HCT116 (cell line): ENCODE measurements around the gene TRIM67. TPM values are rescaled to one million over a fixed set of nuclear protein-coding genes. Genes with fewer than 3 reads are reported as not detected.

Experiments
- ATAC-seq: fragments of 200-7000 bp; cut with Tn5 transposase; 2 replicates; pipeline ENCODE4 v1.9.1; 2020; ENCODE audit warnings: mild to moderate bottlenecking, moderate library complexity
- BruUV-seq: library from RNA; stranded (reverse); fragments of 400-500 nt; replicated peaks from 2 replicates; lab custom pipeline; 2021; lab: Mats Ljungman, UMichigan
- CTCF ChIA-PET: fragments of 300-600 bp; sonication (Branson Sonifier 250); formaldehyde crosslinking; loops from one replicate; lab custom pipeline; 2021; ENCODE audit warnings: antibody characterized with exemption; lab: Charles Lee
- POLR2A ChIA-PET: fragments of 300-600, 350-600 bp; sonication (Branson Sonifier 250); formaldehyde crosslinking; loops from one replicate; lab custom pipeline; 2021; ENCODE audit warnings: antibody characterized with exemption; lab: Charles Lee
- RAD21 ChIA-PET, 2 experiments: fragments of 300-600 bp; sonication (Branson Sonifier 250); formaldehyde crosslinking; loops; one replicate each; lab custom pipeline; 2023; ENCODE audit warnings: low total read pairs in 2 of 2; ENCODE audit not compliant: uncharacterized antibody in 2 of 2, unreplicated experiment in 2 of 2, low non-redundant PET in 1 of 2; lab: Charles Lee
- DNase-seq: peaks from one replicate; pipeline ENCODE4 v3.0.0-alpha.2; 2010; ENCODE audit warnings: low read depth, low spot score
- H2AFZ ChIP-seq: fragments of 200-600 bp; shearing (Covaris generic), sonication (generic); 2 replicates; pipeline ENCODE4 v1.6.1; 2017; ENCODE audit warnings: low read depth, mixed run types, mixed read lengths, antibody characterized with exemption, low read length; ENCODE audit not compliant: poor library complexity, severe bottlenecking
- H3K27ac ChIP-seq: 2 replicates; pipeline ENCODE4 v1.5.1; 2012; ENCODE audit warnings: low read depth, low read length
- H3K27me3 ChIP-seq: fragments of 200-600 bp; sonication (generic); 2 replicates; pipeline ENCODE4 v1.6.1; 2016; ENCODE audit warnings: mixed run types, low read length, mixed read lengths; ENCODE audit not compliant: insufficient read depth
- H3K36me3 ChIP-seq, 2 experiments: fragments of 200-500 bp in 1 of 2; fragments of 200-600 bp in 1 of 2; sonication (Bioruptor generic) in 1 of 2; sonication (generic) in 1 of 2; 2 replicates each; pipeline versions ENCODE4 v1.5.1 to v1.6.1; 2014 to 2016; ENCODE audit warnings: low read length in 2 of 2, inconsistent platforms in 1 of 2, mixed read lengths in 1 of 2, mixed run types in 1 of 2; ENCODE audit not compliant: insufficient read depth in 2 of 2, control insufficient read depth in 1 of 2
- H3K4me1 ChIP-seq, 2 experiments: fragments of 200-600 bp in 1 of 2; sonication (generic) in 1 of 2; 2 replicates each; pipeline versions ENCODE4 v1.5.1 to v1.6.1; 2012 to 2017; ENCODE audit warnings: low read length in 2 of 2, inconsistent platforms in 1 of 2, mild to moderate bottlenecking in 1 of 2, mixed read lengths in 1 of 2, mixed run types in 1 of 2, moderate library complexity in 1 of 2; ENCODE audit not compliant: insufficient read depth in 2 of 2, control insufficient read depth in 1 of 2
- H3K4me2 ChIP-seq: fragments of 200-600 bp; sonication (generic); 2 replicates; pipeline ENCODE4 v1.6.1; 2017; ENCODE audit warnings: mixed run types, low read length, mixed read lengths
- H3K4me3 ChIP-seq, 2 experiments: fragments of 200-600 bp in 1 of 2; sonication (generic) in 1 of 2; replicated peaks in 1 of 2; 2 replicates each; pipeline ENCODE4 v1.5.1; 2011 to 2016; ENCODE audit warnings: low read length in 2 of 2, control low read depth in 1 of 2, low read depth in 1 of 2, mild to moderate bottlenecking in 1 of 2, mixed read lengths in 1 of 2, mixed run types in 1 of 2
- H3K79me2 ChIP-seq: fragments of 200-600 bp; sonication (generic); 2 replicates; pipeline ENCODE4 v1.6.1; 2017; ENCODE audit warnings: mild to moderate bottlenecking, mixed run types, low read length, moderate library complexity, mixed read lengths; ENCODE audit not compliant: insufficient read depth
- H3K9ac ChIP-seq: fragments of 200-600 bp; sonication (generic); 2 replicates; pipeline ENCODE4 v1.6.1; 2016; ENCODE audit warnings: low read length, mixed read lengths
- H3K9me2 ChIP-seq: fragments of 200-600 bp; sonication (generic), shearing (Covaris generic); 2 replicates; pipeline ENCODE4 v1.6.1; 2017; ENCODE audit warnings: mixed run types, mild to moderate bottlenecking, moderate library complexity; ENCODE audit not compliant: insufficient read depth
- H3K9me3 ChIP-seq, 2 experiments: fragments of 200-500 bp in 1 of 2; fragments of 200-600 bp in 1 of 2; sonication (Bioruptor generic) in 1 of 2; sonication (generic) in 1 of 2; 2 replicates each; pipeline ENCODE4 v1.6.1; 2014 to 2017; ENCODE audit warnings: low read length in 2 of 2, mixed read lengths in 2 of 2, inconsistent platforms in 1 of 2, low read depth in 1 of 2, mild to moderate bottlenecking in 1 of 2, mixed run types in 1 of 2, moderate library complexity in 1 of 2; ENCODE audit not compliant: control insufficient read depth in 1 of 2, insufficient read depth in 1 of 2
- H4K20me1 ChIP-seq: fragments of 200-600 bp; sonication (generic), shearing (Covaris generic); 2 replicates; pipeline ENCODE4 v1.6.1; 2017; ENCODE audit warnings: mixed run types, mild to moderate bottlenecking, moderate library complexity; ENCODE audit not compliant: insufficient read depth
- CBX3 ChIP-seq: IDR thresholded peaks from 2 replicates; pipeline ENCODE4 v1.6.1; 2012; ENCODE audit warnings: low read depth
- CEBPB ChIP-seq: IDR thresholded peaks from 2 replicates; pipeline ENCODE4 v1.6.1; 2012; ENCODE audit warnings: low read depth
- ELF1 ChIP-seq: IDR thresholded peaks from 2 replicates; pipeline ENCODE4 v1.6.1; 2012; ENCODE audit warnings: low read depth, borderline replicate concordance
- EZH2 ChIP-seq: fragments of 200-600 bp; sonication (generic); IDR thresholded peaks from 2 replicates; pipeline ENCODE4 v1.6.1; 2017; ENCODE audit warnings: antibody characterized with exemption, mixed run types
- FOSL1 ChIP-seq: IDR thresholded peaks from 2 replicates; pipeline ENCODE4 v1.6.1; 2012; ENCODE audit warnings: low read depth
- JUND ChIP-seq: IDR thresholded peaks from 2 replicates; pipeline ENCODE4 v1.6.1; 2012
- POLR2A ChIP-seq: IDR thresholded peaks from 2 replicates; pipeline ENCODE4 v1.7.0; 2011; ENCODE audit warnings: borderline replicate concordance; ENCODE audit not compliant: insufficient read depth, insufficient read length; ENCODE audit errors: extremely low read depth
- RAD21 ChIP-seq: IDR thresholded peaks from 2 replicates; pipeline ENCODE4 v1.6.1; 2012; ENCODE audit warnings: low read depth, mild to moderate bottlenecking
- SIN3A ChIP-seq: IDR thresholded peaks from 2 replicates; pipeline ENCODE4 v1.6.1; 2012; ENCODE audit warnings: low read depth
- SP1 ChIP-seq: IDR thresholded peaks from 2 replicates; pipeline ENCODE4 v1.6.1; 2012; ENCODE audit warnings: low read depth
- SRF ChIP-seq: IDR thresholded peaks from 2 replicates; pipeline ENCODE4 v1.6.1; 2012; ENCODE audit warnings: low read depth
- TCF7L2 ChIP-seq: IDR thresholded peaks from 2 replicates; pipeline ENCODE4 v1.7.0; 2011; ENCODE audit warnings: borderline replicate concordance, inconsistent platforms; ENCODE audit not compliant: insufficient read depth, insufficient read length; ENCODE audit errors: extremely low read depth
- YY1 ChIP-seq: IDR thresholded peaks from 2 replicates; pipeline ENCODE4 v1.6.1; 2011; ENCODE audit warnings: low read length, low read depth, moderate library complexity, mild to moderate bottlenecking; ENCODE audit not compliant: insufficient replicate concordance; ENCODE audit errors: extremely low read depth
- ZFX ChIP-seq: fragments of 450-650 bp; IDR thresholded peaks from 2 replicates; pipeline ENCODE4 v1.6.1; 2017
- intact Hi-C: fragments of 100-400 bp; cut with micrococcal nuclease; formaldehyde crosslinking; loops from 2 replicates; pipeline ENCODE4 v1.10.0; 2022
- total RNA-seq: library from RNA; stranded (reverse); gene quantifications from one replicate; pipeline ENCODE4 v1.2.1, GENCODE V29; 2021; ENCODE audit not compliant: unreplicated experiment
- TF ChIP-seq, protein P1 (sequence below), 3 experiments: fragments of 200-600 bp in 1 of 3; sonication (generic) in 1 of 3; IDR thresholded peaks in 2 of 3; conservative IDR thresholded peaks in 1 of 3; 2 replicates each; pipeline ENCODE4 v1.5.1; 2012 to 2017; ENCODE audit warnings: low read depth in 2 of 3, low read length in 2 of 3, antibody characterized with exemption in 1 of 3, borderline replicate concordance in 1 of 3, control low read depth in 1 of 3, mild to moderate bottlenecking in 1 of 3, mixed read lengths in 1 of 3, mixed run types in 1 of 3, moderate library complexity in 1 of 3; ENCODE audit not compliant: insufficient read depth in 1 of 3
- TF ChIP-seq, protein P2 (sequence below): IDR thresholded peaks from 2 replicates; pipeline ENCODE4 v1.6.1; 2012; ENCODE audit warnings: low read depth
- TF ChIP-seq, protein P3 (sequence below): IDR thresholded peaks from 2 replicates; pipeline ENCODE4 v1.6.1; 2012

The TRIM67 gene
- total RNA-seq, 1 experiment from 2014 or later, result 0.02 TPM

DNA sequence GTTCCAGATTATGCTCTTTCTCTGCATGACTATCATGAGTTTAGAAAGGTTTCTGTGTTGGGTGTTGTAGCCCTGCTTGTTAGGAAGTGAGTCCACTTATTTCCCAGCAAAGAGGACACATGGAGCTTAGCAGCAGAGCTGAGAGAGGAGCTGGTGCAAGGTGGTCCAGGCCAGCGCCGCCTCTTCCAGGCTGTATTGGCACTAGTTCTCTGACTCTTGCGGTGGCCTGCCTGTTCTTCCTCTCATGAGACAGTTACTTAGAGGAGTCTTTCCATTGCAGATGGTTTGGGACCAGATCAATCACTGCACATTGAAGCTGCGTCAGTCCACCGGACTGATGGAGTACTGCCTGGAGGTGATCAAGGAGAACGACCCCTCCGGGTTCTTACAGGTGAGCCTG is 38.0 kb downstream of the TRIM67 start:
- intact Hi-C loops, result no loop called here

DNA sequence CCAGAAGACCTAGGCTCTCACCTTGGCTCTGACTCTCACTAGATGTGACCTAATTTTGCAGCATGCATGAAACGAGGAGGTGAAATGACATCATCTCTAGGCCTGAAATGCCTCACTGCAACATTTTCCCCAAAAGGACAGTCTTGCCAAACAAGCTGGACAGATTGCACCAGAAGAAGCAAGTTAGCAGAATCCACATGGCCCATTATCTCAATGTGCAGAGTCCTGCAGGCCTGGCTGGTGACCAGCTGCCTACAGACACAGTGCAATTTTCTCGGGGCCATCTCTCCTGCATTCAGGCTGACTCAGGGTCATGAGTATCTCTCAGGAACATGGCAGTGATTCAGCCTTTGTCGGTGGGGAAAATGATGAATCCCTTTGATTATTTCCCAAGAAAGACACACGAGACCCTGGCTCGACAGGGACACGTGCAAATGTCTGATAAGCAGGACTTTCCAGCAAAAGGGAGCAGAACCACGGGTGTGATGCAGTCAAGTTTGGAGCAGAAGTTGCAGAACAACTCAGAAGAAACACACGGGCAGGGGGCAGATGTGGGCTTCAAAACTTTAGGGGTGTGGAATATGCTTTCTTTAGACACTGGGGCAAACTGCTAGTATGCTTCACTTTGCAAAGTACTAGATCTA is 38.7 kb downstream of the TRIM67 start:
- Histone ChIP-seq H3K79me2 (no peaks in the 10 kb centered on the region), H3K27ac (no peak overlapping the region), H3K27me3 (peaks cover 33% of the 10 kb centered on the region; the same call in 1 of the 2 replicates), H3K4me2 (no peak overlapping the region), H3K4me1 (no peaks in the 10 kb centered on the region), H4K20me1 (no peaks in the 10 kb centered on the region), H3K4me3 (no peak overlapping the region), H3K9me2 (no peaks in the 10 kb centered on the region), H3K9me3 (no peaks in the 10 kb centered on the region), H3K36me3 (no peaks in the 10 kb centered on the region), H2AFZ (no peak overlapping the region), H3K9ac (no peak overlapping the region)
- no peak for DNase-seq
- ChIA-PET CTCF (no interaction called here), RAD21 (no interaction called here), POLR2A (no interaction called here)
- no TSS peak for BruUV-seq
- intact Hi-C loops, result no loop called here
- ATAC-seq, result no peak
- TF ChIP-seq CEBPB (no peak), YY1 (no peak), SP1 (no peak), JUND (no peak), ZFX (no peak), ELF1 (no peak), CBX3 (no peak), POLR2A (no peak)
- TF ChIP-seq, protein P1, sequence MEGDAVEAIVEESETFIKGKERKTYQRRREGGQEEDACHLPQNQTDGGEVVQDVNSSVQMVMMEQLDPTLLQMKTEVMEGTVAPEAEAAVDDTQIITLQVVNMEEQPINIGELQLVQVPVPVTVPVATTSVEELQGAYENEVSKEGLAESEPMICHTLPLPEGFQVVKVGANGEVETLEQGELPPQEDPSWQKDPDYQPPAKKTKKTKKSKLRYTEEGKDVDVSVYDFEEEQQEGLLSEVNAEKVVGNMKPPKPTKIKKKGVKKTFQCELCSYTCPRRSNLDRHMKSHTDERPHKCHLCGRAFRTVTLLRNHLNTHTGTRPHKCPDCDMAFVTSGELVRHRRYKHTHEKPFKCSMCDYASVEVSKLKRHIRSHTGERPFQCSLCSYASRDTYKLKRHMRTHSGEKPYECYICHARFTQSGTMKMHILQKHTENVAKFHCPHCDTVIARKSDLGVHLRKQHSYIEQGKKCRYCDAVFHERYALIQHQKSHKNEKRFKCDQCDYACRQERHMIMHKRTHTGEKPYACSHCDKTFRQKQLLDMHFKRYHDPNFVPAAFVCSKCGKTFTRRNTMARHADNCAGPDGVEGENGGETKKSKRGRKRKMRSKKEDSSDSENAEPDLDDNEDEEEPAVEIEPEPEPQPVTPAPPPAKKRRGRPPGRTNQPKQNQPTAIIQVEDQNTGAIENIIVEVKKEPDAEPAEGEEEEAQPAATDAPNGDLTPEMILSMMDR (IDR thresholded peaks at IDR 0.05 in 2 of 3, conservative IDR thresholded peaks at IDR 0.05 in 1 of 3; ENCODE audit: borderline replicate concordance in 1 of 3, insufficient read depth in 1 of 3, low read depth in 2 of 3, low read length in 2 of 3), result no peak
- TF ChIP-seq, protein P2, sequence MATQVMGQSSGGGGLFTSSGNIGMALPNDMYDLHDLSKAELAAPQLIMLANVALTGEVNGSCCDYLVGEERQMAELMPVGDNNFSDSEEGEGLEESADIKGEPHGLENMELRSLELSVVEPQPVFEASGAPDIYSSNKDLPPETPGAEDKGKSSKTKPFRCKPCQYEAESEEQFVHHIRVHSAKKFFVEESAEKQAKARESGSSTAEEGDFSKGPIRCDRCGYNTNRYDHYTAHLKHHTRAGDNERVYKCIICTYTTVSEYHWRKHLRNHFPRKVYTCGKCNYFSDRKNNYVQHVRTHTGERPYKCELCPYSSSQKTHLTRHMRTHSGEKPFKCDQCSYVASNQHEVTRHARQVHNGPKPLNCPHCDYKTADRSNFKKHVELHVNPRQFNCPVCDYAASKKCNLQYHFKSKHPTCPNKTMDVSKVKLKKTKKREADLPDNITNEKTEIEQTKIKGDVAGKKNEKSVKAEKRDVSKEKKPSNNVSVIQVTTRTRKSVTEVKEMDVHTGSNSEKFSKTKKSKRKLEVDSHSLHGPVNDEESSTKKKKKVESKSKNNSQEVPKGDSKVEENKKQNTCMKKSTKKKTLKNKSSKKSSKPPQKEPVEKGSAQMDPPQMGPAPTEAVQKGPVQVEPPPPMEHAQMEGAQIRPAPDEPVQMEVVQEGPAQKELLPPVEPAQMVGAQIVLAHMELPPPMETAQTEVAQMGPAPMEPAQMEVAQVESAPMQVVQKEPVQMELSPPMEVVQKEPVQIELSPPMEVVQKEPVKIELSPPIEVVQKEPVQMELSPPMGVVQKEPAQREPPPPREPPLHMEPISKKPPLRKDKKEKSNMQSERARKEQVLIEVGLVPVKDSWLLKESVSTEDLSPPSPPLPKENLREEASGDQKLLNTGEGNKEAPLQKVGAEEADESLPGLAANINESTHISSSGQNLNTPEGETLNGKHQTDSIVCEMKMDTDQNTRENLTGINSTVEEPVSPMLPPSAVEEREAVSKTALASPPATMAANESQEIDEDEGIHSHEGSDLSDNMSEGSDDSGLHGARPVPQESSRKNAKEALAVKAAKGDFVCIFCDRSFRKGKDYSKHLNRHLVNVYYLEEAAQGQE, result no peak

More for the DNA sequence above, 38.0 kb downstream of the TRIM67 start:
- Histone ChIP-seq H3K9me3 (no peaks in the 10 kb centered on the region), H3K4me1 (0 out of 4 replicates have a peak, but pooled peaks cover 0 to 3% of the 10 kb centered on the region in 2 experiments), H4K20me1 (no peaks in the 10 kb centered on the region), H3K27me3 (peaks cover 32% of the 10 kb centered on the region; the same call in 1 of the 2 replicates), H3K27ac (no peak overlapping the region), H3K4me3 (no peak overlapping the region), H2AFZ (no peak overlapping the region), H3K9ac (no peak overlapping the region), H3K36me3 (no peaks in the 10 kb centered on the region), H3K79me2 (no peaks in the 10 kb centered on the region), H3K9me2 (no peaks in the 10 kb centered on the region), H3K4me2 (no peak overlapping the region)
- BruUV-seq, result no TSS peak
- POLR2A ChIA-PET, result no interaction called here
- CTCF ChIA-PET, result no interaction called here
- TF ChIP-seq FOSL1 (no peak), POLR2A (no peak), SIN3A (no peak), EZH2 (no peak), ZFX (no peak), CEBPB (no peak), TCF7L2 (no peak), SRF (no peak), SP1 (no peak), YY1 (no peak), RAD21 (no peak)
- TF ChIP-seq, protein P3, sequence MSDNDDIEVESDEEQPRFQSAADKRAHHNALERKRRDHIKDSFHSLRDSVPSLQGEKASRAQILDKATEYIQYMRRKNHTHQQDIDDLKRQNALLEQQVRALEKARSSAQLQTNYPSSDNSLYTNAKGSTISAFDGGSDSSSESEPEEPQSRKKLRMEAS, result no peak
- DNase-seq (no peak), ATAC-seq (no peak)
- RAD21 ChIA-PET, result no interaction called here
